ENCODE measurements around the gene GRIA4.

The GRIA4 gene

DNA sequence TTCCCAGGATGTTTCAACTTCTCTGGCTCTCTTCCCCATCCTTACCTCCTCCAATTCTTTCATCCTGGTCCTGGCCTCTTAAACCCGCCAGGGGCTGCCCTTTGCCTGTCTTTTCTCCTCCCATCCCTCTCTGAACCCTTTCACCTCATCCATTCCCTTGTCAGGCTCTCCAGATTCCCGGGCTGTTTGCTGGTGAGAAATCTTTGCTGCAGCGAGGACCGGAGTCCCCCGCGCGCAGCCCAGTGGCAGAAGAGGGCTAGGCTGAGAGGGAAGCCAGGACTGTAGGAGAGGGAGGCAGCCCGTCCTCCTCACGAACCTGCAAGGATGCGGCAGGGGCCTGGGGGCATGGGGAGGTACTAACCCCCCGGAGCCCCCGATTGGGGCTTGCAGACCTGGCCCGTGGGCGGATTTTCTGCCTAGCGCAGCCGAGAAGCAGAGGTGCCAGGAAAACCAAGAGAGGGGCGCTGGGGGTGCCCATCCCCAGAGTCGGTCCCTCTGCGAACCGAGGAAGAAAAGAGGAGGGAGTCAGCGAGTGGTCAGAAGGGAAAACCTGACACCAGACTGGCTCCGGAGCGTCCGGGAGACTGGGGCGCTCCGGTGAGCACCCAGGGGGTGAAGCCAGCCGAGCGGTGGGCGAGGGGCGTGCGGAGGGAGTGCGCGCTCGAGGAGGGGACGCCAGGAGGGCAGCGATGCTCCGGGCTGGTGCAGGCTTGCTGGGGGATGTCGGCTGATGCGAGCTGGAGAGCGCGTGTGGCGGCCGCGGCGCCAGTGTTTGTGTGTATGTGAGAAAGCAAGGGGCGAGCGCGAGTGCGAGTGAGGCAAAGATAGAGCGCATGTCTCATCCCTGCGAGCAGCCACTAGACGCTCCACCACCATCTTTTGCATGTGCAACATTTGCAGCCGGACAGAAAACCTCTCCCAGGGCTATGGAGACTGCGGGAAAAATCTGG lies at the start of gene GRIA4:
Gene GRIA4 (plus strand): TSS at position 242 of the 950 bp plus-strand sequence. CDS start 925 bp downstream, outside the sequence.
- peak in 1 of 2 experiments; percentile 15 for DNase-seq

DNA sequence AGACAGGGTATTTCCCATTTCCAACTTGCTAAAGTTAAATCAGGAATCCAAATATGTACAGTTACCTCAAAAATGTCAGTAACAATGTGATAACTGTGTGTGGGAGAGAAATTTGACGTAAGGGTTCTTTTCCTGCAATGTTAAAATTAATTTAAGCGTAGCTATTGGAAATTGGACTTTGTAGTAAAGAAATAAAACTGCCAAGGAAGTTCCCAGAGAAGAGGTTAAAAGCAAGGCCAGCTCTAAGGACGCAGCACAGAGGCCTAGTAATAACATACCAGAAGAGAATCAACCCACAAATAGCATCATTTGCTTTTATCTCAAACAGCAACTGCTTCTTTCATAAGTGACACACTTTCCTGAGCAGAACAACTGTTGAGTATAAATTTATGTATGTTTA lies 36.8 kb upstream of the GRIA4 start:
- no peak for DNase-seq

DNA sequence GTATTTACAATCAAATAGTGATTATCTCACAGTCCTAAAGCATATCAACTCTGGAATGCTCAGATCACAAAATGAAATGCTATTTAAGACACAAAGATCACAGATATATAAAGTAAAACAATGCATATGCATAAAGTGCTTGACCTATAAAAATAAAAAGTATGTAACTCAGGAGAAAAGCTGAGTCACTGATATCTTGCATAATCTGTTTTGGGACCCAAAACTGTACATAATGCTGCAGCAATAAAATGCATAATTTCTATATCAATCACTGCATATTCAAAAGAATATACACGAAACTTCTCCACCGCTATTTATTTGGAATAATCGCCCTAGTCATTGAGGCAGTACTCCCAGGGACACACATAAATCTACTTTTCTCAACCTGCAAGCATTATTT lies 34.9 kb upstream of the GRIA4 start:
- DNase-seq: no peak

- no peak for DNase-seq
Measured at GRCh38 chr11:105577641-105578040, 32.2 kb upstream of the GRIA4 start.

DNA sequence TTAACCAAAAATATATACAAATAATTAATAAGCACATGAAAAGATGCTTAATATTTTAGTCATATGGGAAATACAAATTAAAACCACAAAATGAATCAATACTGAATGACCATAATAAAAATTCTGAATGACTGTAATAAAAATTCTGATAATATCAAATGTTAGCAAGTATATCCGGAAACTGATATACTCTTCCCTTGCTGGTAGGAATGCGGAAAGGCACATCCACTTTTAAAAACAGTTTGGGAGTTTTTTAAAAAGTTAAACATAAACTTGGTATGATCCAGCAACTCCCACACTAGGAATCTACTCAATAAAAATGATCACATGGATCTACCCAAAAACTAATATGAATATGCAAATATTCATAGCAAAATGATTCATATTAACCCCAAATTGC lies 30.8 kb upstream of the GRIA4 start:
- no peak for DNase-seq

- DNase-seq: no peak
Measured at GRCh38 chr11:105582497-105582896, 27.4 kb upstream of the GRIA4 start.

GRCh38 chr11:105588001-105588400 lies 21.9 kb upstream of the GRIA4 start:
- peak in 1 of 2 experiments; percentile 32 for DNase-seq

- DNase-seq: no peak
Measured at GRCh38 chr11:105589346-105589745, 20.5 kb upstream of the GRIA4 start.

GRCh38 chr11:105592035-105592434 lies 17.8 kb upstream of the GRIA4 start:
- DNase-seq: no peak

DNA sequence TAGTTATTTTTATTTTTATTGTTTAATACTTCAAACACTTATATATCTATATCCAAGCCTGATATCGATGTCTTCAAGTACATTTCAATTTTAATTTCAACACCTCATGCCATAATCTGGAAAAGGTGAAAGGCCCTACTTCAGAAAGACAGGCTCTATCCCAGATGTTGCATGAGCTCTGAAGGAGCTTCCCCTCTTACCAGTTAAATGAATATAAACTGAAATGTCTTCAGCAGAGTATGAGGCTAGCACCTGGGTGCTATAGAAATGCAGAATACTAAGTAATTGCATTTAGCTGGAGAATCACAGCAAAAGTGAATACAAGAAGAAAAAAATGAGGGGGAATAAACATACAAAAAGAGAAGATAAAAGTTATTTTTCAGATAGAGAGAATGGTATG lies 11.5 kb upstream of the GRIA4 start:
- DNase-seq: no peak

GRCh38 chr11:105603156-105603555 lies 6.7 kb upstream of the GRIA4 start:
- DNase-seq: no peak

GRCh38 chr11:105609341-105609781 lies 512 bp upstream of the GRIA4 start:
- DNase-seq: peak in 1 of 2 experiments; percentile 52

DNA sequence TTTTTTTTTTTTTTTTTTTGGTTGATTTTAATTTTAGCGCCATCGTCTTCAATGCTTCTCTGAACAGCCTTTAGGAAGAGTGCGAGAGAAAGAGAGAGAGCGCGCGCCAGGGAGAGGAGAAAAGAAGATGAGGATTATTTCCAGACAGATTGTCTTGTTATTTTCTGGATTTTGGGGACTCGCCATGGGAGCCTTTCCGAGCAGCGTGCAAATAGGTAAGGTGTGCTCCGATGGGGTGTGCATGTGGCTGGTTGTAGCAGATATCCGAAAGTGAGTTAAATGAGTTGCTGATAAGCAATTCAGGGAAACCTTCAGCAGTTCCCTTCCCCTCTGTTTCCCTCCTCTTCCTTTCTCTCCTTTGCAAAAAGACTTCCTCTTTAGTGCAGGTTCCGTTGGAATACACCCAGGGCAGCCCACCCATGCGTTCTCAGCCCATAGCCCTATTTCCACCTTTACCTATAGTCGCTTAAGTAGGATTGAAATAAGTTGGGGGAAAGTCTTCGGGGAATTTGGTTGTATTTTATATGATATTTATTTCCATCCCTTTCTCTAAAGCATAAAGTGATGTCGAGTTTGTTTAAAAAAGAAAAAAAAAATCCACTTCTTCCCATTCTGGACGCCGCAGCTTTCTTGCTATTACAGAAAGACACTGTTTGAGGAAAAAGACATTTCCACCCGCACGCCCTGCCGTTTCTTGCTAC lies 1.1 kb downstream of the GRIA4 start:
- DNase-seq: no peak

- no peak for DNase-seq
Measured at GRCh38 chr11:105611572-105612441, 1.9 kb downstream of the GRIA4 start.

- no peak for DNase-seq
Measured at GRCh38 chr11:105612771-105613170, 2.9 kb downstream of the GRIA4 start.

GRCh38 chr11:105613183-105613582 lies 3.3 kb downstream of the GRIA4 start:
- DNase-seq: no peak

DNA sequence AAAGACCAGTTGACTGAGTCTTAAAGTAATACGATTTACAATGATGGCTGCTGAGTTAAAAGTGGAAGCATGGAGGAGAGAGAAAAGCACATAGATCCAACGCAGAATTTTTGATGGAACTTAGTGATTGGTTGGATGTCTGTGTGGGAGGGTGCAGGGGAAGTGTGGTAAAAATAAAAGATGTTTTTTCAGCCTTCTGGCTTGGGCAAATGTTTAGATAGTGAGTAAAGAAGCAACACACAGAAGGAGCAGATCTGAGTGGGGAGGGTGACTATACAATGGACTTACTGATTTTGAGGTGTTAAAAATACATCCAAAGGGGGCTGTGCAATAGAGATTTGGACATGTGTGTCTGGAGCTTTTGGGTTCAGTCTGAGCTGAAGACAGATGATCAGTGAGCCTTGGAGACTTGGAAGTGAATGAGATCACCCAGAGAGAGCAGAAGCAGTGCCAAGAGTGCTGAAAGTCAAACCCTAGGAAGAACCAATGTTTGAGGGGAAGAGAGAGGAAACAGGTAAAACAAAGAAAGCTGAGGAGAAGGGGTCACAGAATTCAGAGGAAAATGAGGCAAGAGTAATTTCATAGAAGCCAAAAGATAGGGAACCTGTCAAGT lies 8.6 kb downstream of the GRIA4 start:
- no peak for DNase-seq

DNA sequence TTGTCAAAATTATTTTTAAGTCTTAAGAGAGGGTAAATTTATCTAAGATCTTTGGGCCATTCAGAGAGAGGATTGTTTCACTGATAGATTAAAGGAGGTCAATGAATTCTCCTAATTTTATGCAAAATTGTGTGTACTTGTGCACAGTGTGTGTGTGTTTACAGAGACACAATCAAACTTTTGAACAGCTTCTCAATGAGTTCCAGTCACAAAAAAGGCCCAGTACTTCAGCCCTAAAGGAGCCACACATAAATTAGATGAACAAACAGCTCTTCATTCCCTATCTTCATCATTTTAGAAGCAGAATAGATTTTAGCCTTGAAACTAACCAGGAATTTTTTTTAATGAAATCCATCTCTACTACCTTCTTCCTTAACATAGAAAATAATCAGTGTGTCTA lies 9.7 kb downstream of the GRIA4 start:
- DNase-seq: no peak

- DNase-seq: no peak
Measured at GRCh38 chr11:105622016-105622415, 12.1 kb downstream of the GRIA4 start.

GRCh38 chr11:105632316-105632715 lies 22.4 kb downstream of the GRIA4 start:
- no peak for DNase-seq

DNA sequence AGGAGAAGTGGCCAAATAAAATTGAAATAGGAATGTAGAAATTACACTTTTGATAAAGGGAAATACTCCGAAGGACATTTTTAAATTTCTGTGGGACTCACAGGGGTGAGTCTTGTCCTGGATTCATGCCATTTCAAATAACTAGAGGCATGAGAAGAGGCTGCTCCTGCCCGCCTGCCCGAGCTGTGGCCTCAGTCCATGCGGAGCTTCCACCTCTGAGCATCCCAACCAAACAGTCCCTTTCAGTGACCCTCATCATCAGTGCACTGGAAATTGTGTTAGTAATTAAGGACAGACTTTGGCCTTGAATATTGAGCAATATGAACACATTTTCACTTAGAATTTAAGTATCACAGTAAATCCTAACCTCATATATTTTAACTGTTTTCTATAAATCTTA lies 25.6 kb downstream of the GRIA4 start:
- no peak for DNase-seq

DNA sequence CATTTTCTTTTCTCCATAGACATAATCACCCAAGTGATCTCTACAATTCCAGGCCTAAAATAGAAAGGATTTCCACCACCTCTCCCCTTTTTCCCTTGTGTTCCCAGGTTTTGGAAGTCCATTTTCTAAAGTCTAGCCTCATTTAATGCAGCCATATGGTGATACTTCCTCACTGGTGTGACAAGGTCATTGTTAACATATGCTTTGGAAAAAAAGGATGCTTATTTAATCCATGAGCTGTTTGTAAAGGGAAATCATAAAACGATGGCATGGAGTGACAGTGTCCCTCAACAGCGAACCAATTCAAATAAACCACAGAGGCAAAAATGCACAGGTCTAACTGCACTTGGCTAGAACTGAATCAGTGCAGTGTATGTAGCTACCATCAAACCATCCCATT lies 26.6 kb downstream of the GRIA4 start:
- no peak for DNase-seq

GRCh38 chr11:105639527-105639926 lies 29.7 kb downstream of the GRIA4 start:
- DNase-seq: no peak

All from SW 1271 (cell line).